ENCODE results near the gene STAG2.

- no peak for TF ChIP-seq ELF1 (IDR thresholded peaks at IDR 0.05; ENCODE audit: borderline replicate concordance, low read depth)
- TF ChIP-seq, protein P1, sequence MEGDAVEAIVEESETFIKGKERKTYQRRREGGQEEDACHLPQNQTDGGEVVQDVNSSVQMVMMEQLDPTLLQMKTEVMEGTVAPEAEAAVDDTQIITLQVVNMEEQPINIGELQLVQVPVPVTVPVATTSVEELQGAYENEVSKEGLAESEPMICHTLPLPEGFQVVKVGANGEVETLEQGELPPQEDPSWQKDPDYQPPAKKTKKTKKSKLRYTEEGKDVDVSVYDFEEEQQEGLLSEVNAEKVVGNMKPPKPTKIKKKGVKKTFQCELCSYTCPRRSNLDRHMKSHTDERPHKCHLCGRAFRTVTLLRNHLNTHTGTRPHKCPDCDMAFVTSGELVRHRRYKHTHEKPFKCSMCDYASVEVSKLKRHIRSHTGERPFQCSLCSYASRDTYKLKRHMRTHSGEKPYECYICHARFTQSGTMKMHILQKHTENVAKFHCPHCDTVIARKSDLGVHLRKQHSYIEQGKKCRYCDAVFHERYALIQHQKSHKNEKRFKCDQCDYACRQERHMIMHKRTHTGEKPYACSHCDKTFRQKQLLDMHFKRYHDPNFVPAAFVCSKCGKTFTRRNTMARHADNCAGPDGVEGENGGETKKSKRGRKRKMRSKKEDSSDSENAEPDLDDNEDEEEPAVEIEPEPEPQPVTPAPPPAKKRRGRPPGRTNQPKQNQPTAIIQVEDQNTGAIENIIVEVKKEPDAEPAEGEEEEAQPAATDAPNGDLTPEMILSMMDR (IDR thresholded peaks at IDR 0.05 in 2 of 3, conservative IDR thresholded peaks at IDR 0.05 in 1 of 3; ENCODE audit: borderline replicate concordance in 1 of 3, insufficient read depth in 1 of 3, low read depth in 2 of 3, low read length in 2 of 3) = no peak
Measured at GRCh38 chrX:123918106-123918721, 43.3 kb upstream of the STAG2 start.

Data from HCT116 (cell line).